Activated CD8-positive, alpha-beta T cell treated with anti-CD3 and anti-CD28 coated beads for 36 hours (primary cell): Measurements from ENCODE around the gene TFDP1. TPM values are rescaled to one million over a fixed set of nuclear protein-coding genes. Genes with fewer than 3 reads are reported as not detected.

Source experiments
- ATAC-seq: fragments of 200-7000 bp; cut with Tn5 transposase; one replicate; pipeline ENCODE4 v1.10.0; 2021; ENCODE audit warnings: mild to moderate bottlenecking, moderate library complexity
- CTCF ChIA-PET: fragments of 350-600 bp; sonication (Branson Sonifier 250); formaldehyde crosslinking; loops from one replicate; lab custom pipeline; 2021; ENCODE audit warnings: antibody characterized with exemption; lab: Charles Lee
- POLR2A ChIA-PET: fragments of 350-600 bp; sonication (Branson Sonifier 250); formaldehyde crosslinking; loops from one replicate; lab custom pipeline; 2021; ENCODE audit warnings: antibody characterized with exemption; lab: Charles Lee
- DNase-seq: peaks from one replicate; pipeline ENCODE4 v3.0.0-alpha.2; 2020
- H3K27ac Mint-ChIP-seq: one replicate; pipeline ENCODE4 v1.8.0; 2021; ENCODE audit warnings: mild to moderate bottlenecking, mixed read lengths
- H3K27me3 Mint-ChIP-seq: one replicate; pipeline ENCODE4 v1.8.0; 2021; ENCODE audit warnings: mixed read lengths
- H3K36me3 Mint-ChIP-seq: one replicate; pipeline ENCODE4 v1.8.0; 2021; ENCODE audit warnings: low read depth, mixed read lengths
- H3K4me1 Mint-ChIP-seq: one replicate; pipeline ENCODE4 v1.8.0; 2021; ENCODE audit warnings: low read depth, mixed read lengths
- H3K4me3 Mint-ChIP-seq: one replicate; pipeline ENCODE4 v1.8.0; 2021; ENCODE audit warnings: mild to moderate bottlenecking, moderate library complexity, mixed read lengths
- H3K9me3 Mint-ChIP-seq: one replicate; pipeline ENCODE4 v1.8.0; 2021; ENCODE audit warnings: mixed read lengths
- CTCF ChIP-seq: fragments of 200-600 bp; IDR thresholded peaks from one replicate; pipeline ENCODE4 v1.8.0; 2022; ENCODE audit warnings: antibody characterized with exemption, mild to moderate bottlenecking
- intact Hi-C: fragments of 100-400 bp; cut with micrococcal nuclease; formaldehyde crosslinking; loops from one replicate; pipeline ENCODE4 v1.10.0; 2022
- total RNA-seq, 2 experiments: library from RNA; stranded (reverse); gene quantifications; one replicate each; pipeline ENCODE4 v1.2.3, GENCODE V29; 2021

The TFDP1 gene
- total RNA-seq, 2 experiments from 2014 or later = 174 to 184 TPM

- ATAC-seq (no peak), DNase-seq (no peak)
- ChIA-PET POLR2A (no interaction called here), CTCF (no interaction called here)
- TF ChIP-seq CTCF = no peak
- no peaks in the 10 kb centered on the region for H3K27me3 Mint-ChIP-seq
- peaks cover 2% of the 10 kb centered on the region for H3K9me3 Mint-ChIP-seq
- H3K4me3 Mint-ChIP-seq = no peak overlapping the region
- intact Hi-C loops = no loop called here
- H3K27ac Mint-ChIP-seq = no peak overlapping the region
- peaks cover 7% of the 10 kb centered on the region for H3K36me3 Mint-ChIP-seq
- H3K4me1 Mint-ChIP-seq = peaks cover 5% of the 10 kb centered on the region
Observed at GRCh38 chr13:113545931-113546516, 38.5 kb upstream of the TFDP1 start.

- ChIA-PET CTCF (no interaction called here), POLR2A (no interaction called here)
- Mint-ChIP-seq H3K27ac (no peak overlapping the region), H3K9me3 (no peaks in the 10 kb centered on the region), H3K4me3 (no peak overlapping the region), H3K27me3 (no peaks in the 10 kb centered on the region), H3K36me3 (peaks cover 4% of the 10 kb centered on the region), H3K4me1 (peaks cover 5% of the 10 kb centered on the region)
- no peak for DNase-seq
- TF ChIP-seq CTCF = no peak
- intact Hi-C loops = no loop called here
- ATAC-seq = no peak
Observed at GRCh38 chr13:113546571-113547237, 37.8 kb upstream of the TFDP1 start.

GRCh38 chr13:113547238-113547971 is 37.1 kb upstream of the TFDP1 start:
- ChIA-PET POLR2A (no interaction called here), CTCF (no interaction called here)
- no peak for ATAC-seq

GRCh38 chr13:113548171-113548641 is 36.3 kb upstream of the TFDP1 start:
- no peak overlapping the region for H3K27ac Mint-ChIP-seq
- intact Hi-C loops = no loop called here
- H3K9me3 Mint-ChIP-seq = no peaks in the 10 kb centered on the region
- CTCF ChIA-PET = no interaction called here
- H3K4me1 Mint-ChIP-seq = peaks cover 5% of the 10 kb centered on the region
- H3K4me3 Mint-ChIP-seq = no peak overlapping the region
- no peak for DNase-seq
- no peak for ATAC-seq
- POLR2A ChIA-PET = no interaction called here
- no peaks in the 10 kb centered on the region for H3K27me3 Mint-ChIP-seq
- peaks cover 4% of the 10 kb centered on the region for H3K36me3 Mint-ChIP-seq
- TF ChIP-seq CTCF = no peak

More at GRCh38 chr13:113547238-113547971, 37.1 kb upstream of the TFDP1 start:
- DNase-seq = no peak
- intact Hi-C loops = no loop called here
- no peak for TF ChIP-seq CTCF
- peaks cover 4% of the 10 kb centered on the region for H3K36me3 Mint-ChIP-seq
- H3K27me3 Mint-ChIP-seq = no peaks in the 10 kb centered on the region
- no peak overlapping the region for H3K4me3 Mint-ChIP-seq
- no peak overlapping the region for H3K27ac Mint-ChIP-seq
- no peaks in the 10 kb centered on the region for H3K9me3 Mint-ChIP-seq
- peaks cover 5% of the 10 kb centered on the region for H3K4me1 Mint-ChIP-seq
